ENCODE measurements around the gene FIS1.
"Not testable (repeated sequence)": the region's sequence is repeated elsewhere in the genome, so short reads cannot be mapped to it uniquely, and the experiment has no call there.

The FIS1 gene

DNA sequence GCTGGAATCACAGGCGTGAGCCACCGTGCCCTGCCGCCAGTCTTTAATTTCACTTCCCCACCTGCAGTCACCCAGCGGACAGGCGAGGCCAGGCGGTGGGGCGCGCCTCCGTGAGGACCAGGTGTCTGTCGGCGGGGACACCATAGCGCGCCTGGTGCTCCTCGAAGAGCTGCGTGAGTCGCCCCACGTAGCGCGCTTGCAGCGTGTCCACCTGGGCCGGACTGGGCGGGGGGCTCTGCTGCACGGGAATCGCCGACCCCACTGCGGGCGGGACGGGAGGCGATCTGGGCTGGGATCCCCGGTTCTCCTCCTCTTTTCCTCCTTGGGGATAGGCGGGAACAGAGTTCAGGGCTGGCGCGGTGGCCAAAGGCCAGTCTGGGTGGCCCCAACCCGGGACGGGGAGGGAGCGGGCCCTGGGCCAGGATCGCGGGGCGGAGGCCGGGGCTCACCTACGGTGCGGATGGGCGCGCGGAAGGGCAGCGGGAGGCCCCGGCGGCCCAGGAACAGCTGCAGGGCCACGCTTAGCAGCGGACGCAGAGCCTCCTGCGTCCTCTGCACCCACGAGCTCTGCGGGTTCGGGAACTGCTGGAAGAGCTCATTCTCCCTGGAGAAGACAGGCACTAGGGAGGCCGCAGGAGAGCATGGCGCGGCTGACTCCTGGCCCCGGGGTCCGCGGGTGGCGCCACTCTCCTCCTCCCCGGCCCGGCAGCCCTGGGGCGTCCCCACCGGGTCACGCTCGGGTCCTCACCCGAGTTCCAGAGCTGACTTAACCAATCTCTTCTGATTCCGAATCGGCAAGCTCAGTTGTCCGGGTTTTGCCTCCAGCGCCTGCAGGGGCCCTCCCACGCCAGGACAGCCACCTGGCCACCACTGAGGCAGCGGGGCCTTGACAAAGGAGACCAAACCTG, 42.9 kb downstream of the FIS1 start:
- TF ChIP-seq, protein P1, sequence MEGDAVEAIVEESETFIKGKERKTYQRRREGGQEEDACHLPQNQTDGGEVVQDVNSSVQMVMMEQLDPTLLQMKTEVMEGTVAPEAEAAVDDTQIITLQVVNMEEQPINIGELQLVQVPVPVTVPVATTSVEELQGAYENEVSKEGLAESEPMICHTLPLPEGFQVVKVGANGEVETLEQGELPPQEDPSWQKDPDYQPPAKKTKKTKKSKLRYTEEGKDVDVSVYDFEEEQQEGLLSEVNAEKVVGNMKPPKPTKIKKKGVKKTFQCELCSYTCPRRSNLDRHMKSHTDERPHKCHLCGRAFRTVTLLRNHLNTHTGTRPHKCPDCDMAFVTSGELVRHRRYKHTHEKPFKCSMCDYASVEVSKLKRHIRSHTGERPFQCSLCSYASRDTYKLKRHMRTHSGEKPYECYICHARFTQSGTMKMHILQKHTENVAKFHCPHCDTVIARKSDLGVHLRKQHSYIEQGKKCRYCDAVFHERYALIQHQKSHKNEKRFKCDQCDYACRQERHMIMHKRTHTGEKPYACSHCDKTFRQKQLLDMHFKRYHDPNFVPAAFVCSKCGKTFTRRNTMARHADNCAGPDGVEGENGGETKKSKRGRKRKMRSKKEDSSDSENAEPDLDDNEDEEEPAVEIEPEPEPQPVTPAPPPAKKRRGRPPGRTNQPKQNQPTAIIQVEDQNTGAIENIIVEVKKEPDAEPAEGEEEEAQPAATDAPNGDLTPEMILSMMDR (IDR thresholded peaks at IDR 0.05; ENCODE audit: control insufficient read depth, extremely low read depth, insufficient read depth): no peak
- no peak overlapping the region for H3K4me3 ChIP-seq (ENCODE audit: low read depth, low read length)
- DNase-seq (ENCODE audit: low read depth): no peak

- H3K4me3 ChIP-seq (ENCODE audit: low read depth, low read length): no peak within 1 kb of the TSS
- DNase-seq (ENCODE audit: low read depth): no peak
- TF ChIP-seq, protein P1 (IDR thresholded peaks at IDR 0.05; ENCODE audit: control insufficient read depth, extremely low read depth, insufficient read depth): no peak
Measured at GRCh38 chr7:101200862-101201599, 43.9 kb downstream of the FIS1 start, which contains the start of gene MOGAT3. MOGAT3 (minus strand) TSS chr7:101201036; CDS start chr7:101200854, 182 bp downstream.

GRCh38 chr7:101200504-101200861, 44.4 kb downstream of the FIS1 start:
- H3K4me3 ChIP-seq (ENCODE audit: low read depth, low read length): no peak overlapping the region
- TF ChIP-seq, protein P1 (IDR thresholded peaks at IDR 0.05; ENCODE audit: control insufficient read depth, extremely low read depth, insufficient read depth): no peak
- DNase-seq (ENCODE audit: low read depth): no peak

DNA sequence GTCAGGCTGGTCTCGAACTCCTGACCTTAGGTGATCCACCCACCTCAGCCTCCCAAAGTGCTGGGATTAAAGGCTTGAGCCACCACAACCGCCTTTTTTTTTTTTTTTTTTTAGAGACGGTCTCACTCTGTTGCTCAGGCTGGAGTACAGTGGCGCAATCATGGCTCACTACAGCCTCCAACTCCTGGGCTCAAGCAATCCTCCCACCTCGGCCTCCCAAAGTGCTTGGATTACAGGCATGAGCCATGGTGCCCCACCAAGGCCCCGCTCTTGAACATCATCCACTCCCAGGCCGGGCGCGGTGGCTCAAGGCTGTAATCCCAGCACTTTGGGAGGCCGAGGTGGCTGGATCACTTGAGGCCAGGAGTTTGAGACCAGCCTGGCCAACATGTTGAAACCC, 45.4 kb downstream of the FIS1 start:
- H3K4me3 ChIP-seq (ENCODE audit: low read depth, low read length); DNase-seq (ENCODE audit: low read depth): not testable (repeated sequence)

GRCh38 chr7:101198476-101198875, 46.4 kb downstream of the FIS1 start:
- TF ChIP-seq, protein P1 (IDR thresholded peaks at IDR 0.05; ENCODE audit: control insufficient read depth, extremely low read depth, insufficient read depth): no peak
- no peak for DNase-seq (ENCODE audit: low read depth)
- H3K4me3 ChIP-seq (ENCODE audit: low read depth, low read length): no peak overlapping the region

DNA sequence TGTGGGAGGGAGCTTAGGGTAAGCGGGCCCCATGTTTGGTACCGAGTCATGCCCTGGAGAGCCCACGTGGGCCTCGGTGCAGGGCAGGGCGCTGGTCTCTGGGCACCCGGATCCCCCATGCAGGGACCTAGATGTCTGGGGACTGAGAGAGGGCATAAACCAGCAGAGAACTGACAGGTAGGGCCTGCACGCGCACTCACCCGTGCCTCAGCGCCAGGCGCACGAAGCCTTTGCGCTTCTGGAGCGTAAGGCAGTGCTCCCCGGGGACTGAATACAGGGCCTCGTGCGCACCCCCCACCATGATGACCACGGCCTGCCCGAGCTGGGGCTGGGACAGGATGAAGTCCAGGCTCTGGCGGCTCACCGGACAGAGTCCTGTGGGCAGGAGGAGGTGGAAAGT, 46.9 kb downstream of the FIS1 start:
- TF ChIP-seq, protein P1 (IDR thresholded peaks at IDR 0.05; ENCODE audit: control insufficient read depth, extremely low read depth, insufficient read depth): no peak
- no peak for DNase-seq (ENCODE audit: low read depth)
- H3K4me3 ChIP-seq (ENCODE audit: low read depth, low read length): no peak overlapping the region

DNA sequence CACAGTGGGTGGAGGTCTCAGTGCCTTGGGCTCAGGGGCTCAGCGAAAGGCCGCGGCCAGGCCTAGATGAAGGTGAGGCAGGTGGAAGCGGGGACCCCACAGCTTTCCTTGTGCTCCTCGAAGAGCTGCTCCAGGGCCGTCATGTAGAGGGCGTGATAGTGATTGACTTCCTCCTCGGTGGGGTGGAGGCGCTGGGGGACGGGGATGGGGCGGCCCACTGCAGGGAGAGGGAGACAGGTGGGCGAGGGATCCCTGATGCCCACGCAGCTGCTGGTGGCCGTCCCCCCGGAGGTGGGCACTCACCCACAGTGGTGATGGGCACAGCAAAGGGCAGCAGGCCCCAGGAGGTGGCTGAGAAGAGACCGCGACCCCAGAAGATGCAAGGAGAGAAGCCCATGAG, 49.0 kb downstream of the FIS1 start:
- TF ChIP-seq, protein P1 (IDR thresholded peaks at IDR 0.05; ENCODE audit: control insufficient read depth, extremely low read depth, insufficient read depth): no peak
- no peak overlapping the region for H3K4me3 ChIP-seq (ENCODE audit: low read depth, low read length)
- no peak for DNase-seq (ENCODE audit: low read depth)

Measured in LNCaP clone FGC (cell line).